Uterus (tissue), 4 donors: ENCODE data around the gene EEF1AKMT3. TPM values are rescaled to one million over a fixed set of nuclear protein-coding genes. Genes with fewer than 3 reads are reported as not detected.
A peak's percentile ranks its signal among the peaks of the same experiment; 100 is the strongest.

ENCODE experiments used
- DNase-seq, 2 donors: peaks; one replicate each; pipeline ENCODE4 v3.0.0-alpha.2; 2019 to 2020
- H3K27ac ChIP-seq, 2 donors: fragments of 200-600 bp; sonication (generic); 1 replicate in 1 of 2; 2 replicates in 1 of 2; pipeline ENCODE4 v1.5.1; 2016 to 2018
- H3K27me3 ChIP-seq, 2 donors: fragments of 200-600 bp; sonication (generic); one replicate each; pipeline ENCODE4 v1.5.1; 2018 to 2019; ENCODE audit warnings: control low read depth in 1 of 2
- H3K36me3 ChIP-seq, 2 donors: fragments of 200-600 bp; sonication (generic); one replicate each; pipeline ENCODE4 v1.5.1; 2019; ENCODE audit warnings: control low read depth in 1 of 2
- H3K4me1 ChIP-seq, 2 donors: fragments of 200-600 bp; sonication (generic); one replicate each; pipeline ENCODE4 v1.5.1; 2018 to 2019; ENCODE audit warnings: control low read depth in 1 of 2
- H3K4me3 ChIP-seq, 2 donors: fragments of 200-600 bp; sonication (generic); 1 replicate in 1 of 2; 2 replicates in 1 of 2; pipeline ENCODE4 v1.5.1; 2018 to 2019; ENCODE audit warnings: mild to moderate bottlenecking in 1 of 2
- H3K9me3 ChIP-seq, 2 donors: fragments of 200-600 bp; sonication (generic); one replicate each; pipeline ENCODE4 v1.5.1; 2019; ENCODE audit warnings: control low read depth in 1 of 2
- POLR2A ChIP-seq, 2 donors: fragments of 450-650 bp; IDR thresholded peaks; one replicate each; pipeline ENCODE4 v1.6.1; 2016; ENCODE audit warnings: antibody characterized with exemption in 2 of 2, mild to moderate bottlenecking in 1 of 2, moderate library complexity in 1 of 2
- intact Hi-C: fragments of 100-400 bp; cut with DNase I; formaldehyde crosslinking; loops from one replicate; pipeline ENCODE4 v1.15.1; 2023; ENCODE audit warnings: low total_unique reads
- total RNA-seq, 4 donors: library from RNA; depleted of rRNA in 3 of 4; stranded (reverse); fragments of >200 nt in 3 of 4; gene quantifications; one replicate each; pipeline versions ENCODE4 v1.1.0 to v1.2.4, GENCODE V29; 2014 to 2023
- TF ChIP-seq, protein P1 (sequence below), 4 experiments: fragments of 200-600 bp in 2 of 4; fragments of 450-650 bp in 2 of 4; sonication (generic) in 2 of 4; IDR thresholded peaks; one replicate each; pipeline ENCODE4 v1.5.1; 2016 to 2019; ENCODE audit warnings: antibody characterized with exemption in 4 of 4, mild to moderate bottlenecking in 2 of 4, moderate library complexity in 1 of 4
- donor health status: DM: yes; HTN: yes; CAD: no.

The EEF1AKMT3 gene
- total RNA-seq, 4 donors from 2014 or later: 2.3 to 15.5 (median 11.5) TPM

GRCh38 chr12:57751788-57752667 lies 20.4 kb upstream of the EEF1AKMT3 start, which contains the start of gene CDK4:
CDK4 (minus strand) TSS chr12:57752310; CDS start chr12:57751717, 593 bp downstream.
- peak within 1 kb of the TSS; percentile 87 to 91 for H3K27ac ChIP-seq
- peak within 1 kb of the TSS; percentile 90 to 92 for H3K4me3 ChIP-seq
- no peaks in the 10 kb centered on the region for H3K27me3 ChIP-seq
- TF ChIP-seq POLR2A (IDR thresholded peaks at IDR 0.05): peak; percentile 60 to 79
- TF ChIP-seq, protein P1, sequence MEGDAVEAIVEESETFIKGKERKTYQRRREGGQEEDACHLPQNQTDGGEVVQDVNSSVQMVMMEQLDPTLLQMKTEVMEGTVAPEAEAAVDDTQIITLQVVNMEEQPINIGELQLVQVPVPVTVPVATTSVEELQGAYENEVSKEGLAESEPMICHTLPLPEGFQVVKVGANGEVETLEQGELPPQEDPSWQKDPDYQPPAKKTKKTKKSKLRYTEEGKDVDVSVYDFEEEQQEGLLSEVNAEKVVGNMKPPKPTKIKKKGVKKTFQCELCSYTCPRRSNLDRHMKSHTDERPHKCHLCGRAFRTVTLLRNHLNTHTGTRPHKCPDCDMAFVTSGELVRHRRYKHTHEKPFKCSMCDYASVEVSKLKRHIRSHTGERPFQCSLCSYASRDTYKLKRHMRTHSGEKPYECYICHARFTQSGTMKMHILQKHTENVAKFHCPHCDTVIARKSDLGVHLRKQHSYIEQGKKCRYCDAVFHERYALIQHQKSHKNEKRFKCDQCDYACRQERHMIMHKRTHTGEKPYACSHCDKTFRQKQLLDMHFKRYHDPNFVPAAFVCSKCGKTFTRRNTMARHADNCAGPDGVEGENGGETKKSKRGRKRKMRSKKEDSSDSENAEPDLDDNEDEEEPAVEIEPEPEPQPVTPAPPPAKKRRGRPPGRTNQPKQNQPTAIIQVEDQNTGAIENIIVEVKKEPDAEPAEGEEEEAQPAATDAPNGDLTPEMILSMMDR (IDR thresholded peaks at IDR 0.05): peak in 1 of 4 experiments; percentile 36
- H3K9me3 ChIP-seq: no peaks in the 10 kb centered on the region
- no peaks in the 10 kb centered on the region for H3K36me3 ChIP-seq
- intact Hi-C loops: no loop called here
- DNase-seq: peak; percentile 99 to 100
- peaks cover 0 to 19% of the 10 kb centered on the region in 2 donors for H3K4me1 ChIP-seq

DNA sequence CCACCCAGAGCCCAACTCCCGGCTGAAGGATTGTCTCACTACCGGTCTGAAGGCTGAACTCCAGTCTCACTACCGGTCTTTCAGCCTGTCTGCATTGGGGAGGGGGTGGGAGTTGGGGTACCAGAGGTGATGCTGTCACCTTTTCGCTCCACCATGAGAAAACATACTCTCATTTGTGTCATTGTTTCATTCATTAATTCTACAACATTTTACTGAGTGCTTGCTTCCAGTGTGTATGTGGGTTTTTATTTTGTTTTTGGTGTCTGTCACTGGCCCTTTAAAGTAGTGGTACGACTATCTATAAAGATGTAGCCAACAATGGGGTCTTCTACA lies 19.8 kb upstream of the EEF1AKMT3 start:
- intact Hi-C loops: no loop called here
- Histone ChIP-seq H3K27me3 (no peaks in the 10 kb centered on the region), H3K4me3 (peak overlapping the region; percentile 21 to 92), H3K4me1 (peaks cover 0 to 19% of the 10 kb centered on the region in 2 donors), H3K27ac (peak overlapping the region in 1 of 2 donors; percentile 48), H3K36me3 (no peaks in the 10 kb centered on the region), H3K9me3 (no peaks in the 10 kb centered on the region)
- no peak for TF ChIP-seq POLR2A (IDR thresholded peaks at IDR 0.05)
- TF ChIP-seq, protein P1 (IDR thresholded peaks at IDR 0.05): peak in 1 of 4 experiments; percentile 12
- no peak for DNase-seq

- Histone ChIP-seq H3K27me3 (no peaks in the 10 kb centered on the region), H3K36me3 (no peaks in the 10 kb centered on the region), H3K9me3 (no peaks in the 10 kb centered on the region), H3K27ac (no peak overlapping the region), H3K4me3 (no peak overlapping the region), H3K4me1 (peaks cover 0 to 19% of the 10 kb centered on the region in 2 donors)
- no peak for DNase-seq
- intact Hi-C loops: no loop called here
- no peak for TF ChIP-seq POLR2A (IDR thresholded peaks at IDR 0.05)
- TF ChIP-seq, protein P1 (IDR thresholded peaks at IDR 0.05): no peak
Observed at GRCh38 chr12:57753756-57754337, 18.6 kb upstream of the EEF1AKMT3 start.

DNA sequence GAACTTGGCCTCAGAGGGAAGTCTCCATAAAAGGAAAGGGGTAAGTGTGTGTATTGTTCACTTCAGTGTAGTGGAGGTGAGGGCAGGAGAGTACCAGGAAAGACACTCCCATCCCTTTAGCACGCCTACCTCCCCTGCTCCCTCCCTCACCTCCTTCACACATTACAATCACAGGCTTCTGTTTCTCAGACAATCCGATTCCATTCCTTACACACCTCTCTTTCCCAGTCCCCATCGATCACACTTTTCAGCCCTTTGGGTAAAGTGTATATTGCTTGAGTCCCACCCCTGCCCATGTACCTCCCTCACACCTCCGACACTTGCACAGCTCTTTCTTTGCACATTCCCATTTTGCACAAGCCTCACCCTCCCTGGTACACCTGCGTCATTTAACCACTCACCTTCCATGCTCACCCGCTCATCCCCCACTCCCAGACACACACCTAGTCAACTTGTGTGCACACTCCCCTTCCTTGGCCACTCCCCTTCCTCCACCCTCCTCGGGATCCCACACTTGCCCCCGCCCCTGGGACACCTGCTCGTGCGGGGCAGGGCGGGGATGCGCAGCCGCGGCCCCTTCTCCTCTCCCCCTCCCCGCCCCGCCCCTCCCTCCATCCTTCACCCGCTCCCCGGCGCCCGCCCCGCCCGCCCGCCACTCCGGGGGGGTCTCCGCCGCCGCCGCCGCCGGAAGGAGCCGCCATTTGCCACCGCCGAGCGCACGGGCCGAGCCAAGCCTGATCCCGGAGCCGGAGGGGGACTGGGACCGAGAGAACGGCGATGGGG lies 17.8 kb upstream of the EEF1AKMT3 start, which contains the start of gene MARCHF9:
Gene MARCHF9 (plus strand): TSS at position 693 of the 783 bp plus-strand sequence. CDS start 426 bp downstream, outside the sequence.
- intact Hi-C loops: no loop called here
- TF ChIP-seq, protein P1 (IDR thresholded peaks at IDR 0.05): no peak
- Histone ChIP-seq H3K27ac (peak within 1 kb of the TSS in 1 of 2 donors; percentile 43), H3K4me3 (peak within 1 kb of the TSS; percentile 40 to 80), H3K9me3 (no peaks in the 10 kb centered on the region), H3K27me3 (no peaks in the 10 kb centered on the region), H3K36me3 (no peaks in the 10 kb centered on the region), H3K4me1 (peaks cover 0 to 19% of the 10 kb centered on the region in 2 donors)
- DNase-seq: peak in 1 of 2 donors; percentile 45
